Mesenchymal stem cell (in vitro differentiated cells and primary cell): ENCODE results near the gene BEX1.

ENCODE experiments used
- DNase-seq: peaks from one replicate; pipeline ENCODE4 v3.0.0-alpha.2; 2013
- H2AFZ ChIP-seq: one replicate; pipeline ENCODE4 v1.6.1; 2013; ENCODE audit warnings: low read depth, mild to moderate bottlenecking, control low read depth, inconsistent platforms, low read length, moderate library complexity
- H2AK5ac ChIP-seq: 2 replicates; pipeline ENCODE4 v1.6.1; 2013; ENCODE audit warnings: low read length, moderate library complexity, mild to moderate bottlenecking, inconsistent platforms; ENCODE audit not compliant: severe bottlenecking
- H2BK120ac ChIP-seq: one replicate; pipeline ENCODE4 v1.6.1; 2013; ENCODE audit warnings: low read depth, mild to moderate bottlenecking, inconsistent platforms, low read length, moderate library complexity
- H2BK12ac ChIP-seq, 2 experiments: one replicate each; pipeline ENCODE4 v1.6.1; 2013; ENCODE audit warnings: inconsistent platforms in 2 of 2, low read length in 2 of 2, mild to moderate bottlenecking in 2 of 2, moderate library complexity in 2 of 2, control low read depth in 1 of 2
- H2BK15ac ChIP-seq: one replicate; pipeline ENCODE4 v1.6.1; 2013; ENCODE audit warnings: mild to moderate bottlenecking, low read depth, inconsistent platforms; ENCODE audit not compliant: poor library complexity, severe bottlenecking
- H2BK5ac ChIP-seq: 2 replicates; pipeline ENCODE4 v1.6.1; 2013; ENCODE audit warnings: low read depth, mild to moderate bottlenecking, low read length, control low read depth, inconsistent platforms; ENCODE audit not compliant: poor library complexity, severe bottlenecking
- H3K14ac ChIP-seq, 2 experiments: one replicate each; pipeline ENCODE4 v1.6.1; 2013; ENCODE audit warnings: inconsistent platforms in 2 of 2, low read length in 2 of 2, control low read depth in 1 of 2, mild to moderate bottlenecking in 1 of 2, moderate library complexity in 1 of 2
- H3K18ac ChIP-seq, 2 experiments: one replicate each; pipeline ENCODE4 v1.6.1; 2013; ENCODE audit warnings: inconsistent platforms in 2 of 2, low read length in 2 of 2, control low read depth in 1 of 2, low read depth in 1 of 2, mild to moderate bottlenecking in 1 of 2
- H3K23ac ChIP-seq, 2 experiments: one replicate each; pipeline ENCODE4 v1.6.1; 2013; ENCODE audit warnings: inconsistent platforms in 2 of 2, low read length in 2 of 2, mild to moderate bottlenecking in 2 of 2, moderate library complexity in 2 of 2, control low read depth in 1 of 2
- H3K27ac ChIP-seq: 2 replicates; pipeline ENCODE4 v1.5.1; 2013; ENCODE audit warnings: mild to moderate bottlenecking, moderate library complexity, low read length, control low read depth, inconsistent platforms; ENCODE audit not compliant: poor library complexity, severe bottlenecking
- H3K27me3 ChIP-seq, 2 experiments: 2 replicates each; pipeline versions ENCODE4 v1.6.1 to v1.7.0; 2013; ENCODE audit warnings: low read length in 2 of 2, mild to moderate bottlenecking in 2 of 2, moderate library complexity in 2 of 2, control low read depth in 1 of 2, inconsistent platforms in 1 of 2; ENCODE audit not compliant: control insufficient read depth in 1 of 2, insufficient read depth in 1 of 2
- H3K36me3 ChIP-seq, 2 experiments: 2 replicates each; pipeline versions ENCODE4 v1.6.1 to v1.7.0; 2013; ENCODE audit warnings: low read length in 2 of 2, control low read depth in 1 of 2, inconsistent platforms in 1 of 2, low read depth in 1 of 2, mild to moderate bottlenecking in 1 of 2; ENCODE audit not compliant: insufficient read depth in 2 of 2, control insufficient read depth in 1 of 2
- H3K4ac ChIP-seq, 2 experiments: one replicate each; pipeline ENCODE4 v1.6.1; 2013; ENCODE audit warnings: inconsistent platforms in 2 of 2, low read length in 2 of 2, mild to moderate bottlenecking in 2 of 2, moderate library complexity in 2 of 2, control low read depth in 1 of 2, low read depth in 1 of 2
- H3K4me1 ChIP-seq: 2 replicates; pipeline ENCODE4 v1.6.1; 2013; ENCODE audit warnings: low read depth, low read length, control low read depth; ENCODE audit not compliant: control insufficient read depth, insufficient read depth
- H3K4me2 ChIP-seq: 2 replicates; pipeline ENCODE4 v1.6.1; 2013; ENCODE audit warnings: low read length, mild to moderate bottlenecking, inconsistent platforms; ENCODE audit not compliant: poor library complexity, severe bottlenecking
- H3K4me3 ChIP-seq, 2 experiments: 2 replicates each; pipeline versions ENCODE4 v1.5.1 to v1.7.0; 2013; ENCODE audit warnings: low read length in 2 of 2, mild to moderate bottlenecking in 2 of 2, control low read depth in 1 of 2, low read depth in 1 of 2; ENCODE audit not compliant: insufficient read depth in 1 of 2
- H3K79me1 ChIP-seq: replicated peaks from 2 replicates; pipeline ENCODE4 v1.6.1; 2013; ENCODE audit warnings: mild to moderate bottlenecking, control low read depth, low read length, inconsistent platforms; ENCODE audit not compliant: poor library complexity, severe bottlenecking
- H3K9ac ChIP-seq: 2 replicates; pipeline ENCODE4 v1.7.0; 2013; ENCODE audit warnings: mild to moderate bottlenecking, low read length, moderate library complexity
- H3K9me3 ChIP-seq: 2 replicates; pipeline ENCODE4 v1.7.0; 2013; ENCODE audit warnings: mild to moderate bottlenecking, low read length; ENCODE audit not compliant: control insufficient read depth
- H4K8ac ChIP-seq: one replicate; pipeline ENCODE4 v1.6.1; 2013; ENCODE audit warnings: inconsistent platforms, mild to moderate bottlenecking, low read length, moderate library complexity
- H4K91ac ChIP-seq: one replicate; pipeline ENCODE4 v1.6.1; 2013; ENCODE audit warnings: mild to moderate bottlenecking, low read length, inconsistent platforms
- WGBS: methylation state at CpG from one replicate; pipeline ENCODE4 v1.1.7; 2013; ENCODE audit warnings: mixed read lengths; 5-methylcytosine and 5-hydroxymethylcytosine counted together

BEX1 gene

GRCh38 chrX:103017542-103017941 is 46.4 kb downstream of the BEX1 start:
- Histone ChIP-seq H3K4me3 (no peak overlapping the region), H3K9ac (no peak overlapping the region), H2BK12ac (no peak overlapping the region), H3K23ac (no peak overlapping the region), H3K27me3 (peaks cover 0 to 23% of the 10 kb centered on the region in 2 experiments), H4K91ac (no peak overlapping the region), H3K14ac (no peak overlapping the region), H3K4ac (no peak overlapping the region), H3K36me3 (no peaks in the 10 kb centered on the region), H2BK120ac (no peak overlapping the region), H3K4me1 (no peaks in the 10 kb centered on the region), H3K27ac (no peak overlapping the region), H3K18ac (no peak overlapping the region), H2BK15ac (no peak overlapping the region), H2BK5ac (no peak overlapping the region), H3K79me1 (no peaks in the 10 kb centered on the region), H3K4me2 (no peak overlapping the region), H2AK5ac (no peak overlapping the region), H3K9me3 (no peaks in the 10 kb centered on the region), H4K8ac (no peak overlapping the region), H2AFZ (no peak overlapping the region)
- WGBS: 19% methylated on average over 2 of the region's 4 CpGs
- no peak for DNase-seq

- Histone ChIP-seq H2BK120ac (no peak overlapping the region), H3K4ac (no peak overlapping the region), H3K27ac (no peak overlapping the region), H3K27me3 (peaks cover 0 to 21% of the 10 kb centered on the region in 2 experiments), H4K91ac (no peak overlapping the region), H3K4me2 (no peak overlapping the region), H3K14ac (no peak overlapping the region), H3K79me1 (no peaks in the 10 kb centered on the region), H3K36me3 (no peaks in the 10 kb centered on the region), H3K4me1 (no peaks in the 10 kb centered on the region), H3K4me3 (no peak overlapping the region), H3K9ac (no peak overlapping the region), H2BK15ac (no peak overlapping the region), H2AK5ac (no peak overlapping the region), H3K18ac (no peak overlapping the region), H2BK12ac (no peak overlapping the region), H3K9me3 (no peaks in the 10 kb centered on the region), H2BK5ac (no peak overlapping the region), H3K23ac (no peak overlapping the region), H4K8ac (no peak overlapping the region), H2AFZ (no peak overlapping the region)
- WGBS: 100% methylated on average over 2 of the region's 3 CpGs
- no peak for DNase-seq
These were observed 51.0 kb downstream of the BEX1 start for GRCh38 chrX:103012945-103013344.
